ENCODE data around the gene SMIM24. TPM values are rescaled to one million over a fixed set of nuclear protein-coding genes. Genes with fewer than 3 reads are reported as not detected.

Gene SMIM24
- total and polyA plus RNA-seq, 11 donors, result 0.15 TPM; not detected in 10

DNA sequence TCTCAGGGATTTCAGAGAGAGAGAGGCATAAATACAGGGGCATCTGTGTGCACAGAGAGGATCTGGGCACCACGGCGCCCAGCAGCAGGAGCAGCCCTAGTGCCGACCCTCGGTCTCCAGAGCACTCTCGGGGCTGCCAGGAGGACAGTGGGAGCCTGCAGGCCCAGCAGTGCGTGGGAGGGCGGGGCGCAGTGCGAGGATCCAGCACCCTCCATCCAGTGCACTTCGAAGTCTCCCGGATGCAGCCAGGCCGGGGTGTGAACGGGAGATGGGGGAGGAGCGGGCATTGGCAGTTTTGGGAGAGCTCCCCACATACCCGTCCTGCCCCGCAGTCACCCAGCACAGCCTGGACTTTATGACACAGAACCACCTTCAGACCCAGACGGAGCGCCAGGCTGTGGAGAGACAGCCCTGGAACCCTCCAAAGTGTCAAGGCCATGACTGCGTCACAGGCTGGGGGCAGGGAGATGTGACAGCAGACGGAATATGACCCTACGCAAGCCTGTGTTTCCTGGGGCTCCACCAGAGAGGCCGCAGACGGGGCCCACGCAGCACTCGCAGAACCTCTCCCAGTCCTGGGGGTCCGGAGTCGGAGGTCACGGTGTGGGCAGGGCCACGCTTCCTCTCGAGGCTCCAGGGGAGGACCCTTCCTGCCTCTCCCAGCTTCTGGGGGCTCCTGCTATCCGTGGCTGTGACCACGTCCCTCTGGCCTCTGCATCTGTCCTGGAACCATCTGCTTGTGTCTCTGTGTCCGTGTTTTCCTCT, 43.9 kb upstream of the SMIM24 start:
- Histone ChIP-seq H3K4me1 (peaks cover 0 to 10% (median 0%) of the 10 kb centered on the region in 12 donors), H3K36me3 (peaks cover 0 to 85% (median 53%) of the 10 kb centered on the region in 9 donors), H3K27ac (no peak overlapping the region), H3K27me3 (no peaks in the 10 kb centered on the region), H3K9me3 (no peaks in the 10 kb centered on the region), H3K4me3 (no peak overlapping the region)
- 93 to 94% (median 93%) methylated on average over 28 to 33 of the region's 33 CpGs for WGBS, 4 donors
- intact Hi-C loops (cut with DNase I), result no loop called here
- TF ChIP-seq POLR2A (IDR thresholded peaks at IDR 0.05), result no peak
- TF ChIP-seq, protein P1, sequence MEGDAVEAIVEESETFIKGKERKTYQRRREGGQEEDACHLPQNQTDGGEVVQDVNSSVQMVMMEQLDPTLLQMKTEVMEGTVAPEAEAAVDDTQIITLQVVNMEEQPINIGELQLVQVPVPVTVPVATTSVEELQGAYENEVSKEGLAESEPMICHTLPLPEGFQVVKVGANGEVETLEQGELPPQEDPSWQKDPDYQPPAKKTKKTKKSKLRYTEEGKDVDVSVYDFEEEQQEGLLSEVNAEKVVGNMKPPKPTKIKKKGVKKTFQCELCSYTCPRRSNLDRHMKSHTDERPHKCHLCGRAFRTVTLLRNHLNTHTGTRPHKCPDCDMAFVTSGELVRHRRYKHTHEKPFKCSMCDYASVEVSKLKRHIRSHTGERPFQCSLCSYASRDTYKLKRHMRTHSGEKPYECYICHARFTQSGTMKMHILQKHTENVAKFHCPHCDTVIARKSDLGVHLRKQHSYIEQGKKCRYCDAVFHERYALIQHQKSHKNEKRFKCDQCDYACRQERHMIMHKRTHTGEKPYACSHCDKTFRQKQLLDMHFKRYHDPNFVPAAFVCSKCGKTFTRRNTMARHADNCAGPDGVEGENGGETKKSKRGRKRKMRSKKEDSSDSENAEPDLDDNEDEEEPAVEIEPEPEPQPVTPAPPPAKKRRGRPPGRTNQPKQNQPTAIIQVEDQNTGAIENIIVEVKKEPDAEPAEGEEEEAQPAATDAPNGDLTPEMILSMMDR (IDR thresholded peaks at IDR 0.05), result no peak
- DNase-seq, result no peak
- ATAC-seq, result no peak

DNA sequence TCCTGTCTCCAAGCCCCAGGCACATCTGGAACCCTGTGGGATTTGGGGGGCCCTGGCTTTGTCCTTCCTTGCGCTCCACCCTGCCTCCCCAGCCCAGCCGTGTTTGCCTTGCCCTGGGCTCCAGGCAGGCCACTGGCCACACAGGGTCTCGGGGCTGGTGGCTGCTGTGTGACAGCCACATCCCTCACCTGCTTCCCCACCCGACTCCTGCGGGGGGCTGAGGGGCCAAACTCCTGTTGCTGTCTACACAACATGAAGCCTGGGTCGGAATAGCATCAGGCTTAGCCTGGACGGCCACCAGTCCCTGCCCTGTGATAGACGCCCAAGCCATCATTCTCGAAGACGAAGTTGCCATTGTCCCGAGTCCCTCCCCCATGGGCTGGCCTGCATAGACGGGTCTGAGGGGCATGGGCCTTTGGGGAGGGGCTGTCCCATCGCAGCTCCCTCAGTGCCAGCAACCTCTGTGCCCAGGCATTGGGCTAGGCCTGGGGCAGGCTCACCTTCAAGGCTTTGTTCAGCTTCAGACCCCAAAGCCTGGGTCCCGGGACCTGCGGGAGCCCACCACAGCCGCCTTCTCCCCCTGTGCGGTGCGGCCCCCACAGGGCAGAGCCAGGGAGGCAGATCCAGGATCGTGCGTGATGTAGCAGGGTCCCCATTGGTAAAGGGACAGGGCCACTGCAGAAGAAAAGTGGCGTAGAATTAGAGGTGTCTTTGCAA, 43.2 kb upstream of the SMIM24 start:
- 87 to 94% (median 92%) methylated on average over 11 to 21 of the region's 21 CpGs for WGBS, 4 donors
- Histone ChIP-seq H3K9me3 (no peaks in the 10 kb centered on the region), H3K4me1 (peaks cover 0 to 10% (median 0%) of the 10 kb centered on the region in 12 donors), H3K36me3 (peaks cover 0 to 90% (median 53%) of the 10 kb centered on the region in 9 donors), H3K27ac (no peak overlapping the region), H3K4me3 (no peak overlapping the region), H3K27me3 (no peaks in the 10 kb centered on the region)
- TF ChIP-seq, protein P1 (IDR thresholded peaks at IDR 0.05), result no peak
- no peak for TF ChIP-seq POLR2A (IDR thresholded peaks at IDR 0.05)
- DNase-seq, result no peak
- ATAC-seq, result no peak
- intact Hi-C loops (cut with DNase I), result no loop called here

DNA sequence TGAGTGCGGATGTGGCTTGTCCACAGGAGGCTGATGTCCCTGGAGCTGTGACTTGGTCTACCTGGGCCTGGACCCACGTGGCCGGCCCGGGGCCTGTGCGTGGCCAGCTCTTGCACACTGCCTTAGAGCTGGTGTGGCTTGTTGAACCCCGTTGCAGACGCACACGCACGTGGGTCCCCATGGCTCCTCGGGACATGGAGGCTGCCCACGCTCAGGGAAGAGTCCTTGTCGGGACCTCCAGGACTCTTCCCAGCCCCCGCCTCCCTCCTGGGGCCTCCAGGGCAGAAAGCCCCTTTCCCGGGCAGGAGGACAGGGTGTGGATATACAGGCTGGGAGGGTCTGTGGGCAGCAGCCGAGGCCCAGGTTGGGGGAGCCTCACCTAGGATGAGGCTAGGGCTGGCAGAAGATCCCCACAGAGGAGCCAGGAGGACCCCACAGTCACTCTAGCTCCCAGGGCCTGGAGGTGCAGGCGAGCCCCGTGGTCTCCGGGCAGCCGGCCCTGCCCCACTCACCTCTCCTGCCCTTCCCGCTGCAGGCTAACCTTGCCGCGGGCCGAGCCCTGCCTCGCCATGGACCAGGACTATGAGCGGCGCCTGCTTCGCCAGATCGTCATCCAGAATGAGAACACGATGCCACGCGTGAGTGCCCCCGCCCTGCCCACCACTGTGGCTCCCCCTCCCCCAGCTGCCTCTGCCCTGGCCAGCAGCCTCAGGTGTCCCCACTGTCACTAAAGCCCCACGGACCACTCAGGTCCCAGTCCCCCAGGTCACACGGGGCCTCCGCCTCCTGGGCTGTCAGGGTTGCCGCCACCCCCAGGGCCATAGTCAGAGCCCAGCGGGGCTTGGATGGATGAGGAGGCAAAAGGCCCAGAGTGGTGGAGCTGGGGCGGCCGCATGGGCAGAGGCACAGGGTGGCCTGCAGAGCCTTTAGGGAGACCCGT, 42.4 kb upstream of the SMIM24 start:
- TF ChIP-seq POLR2A (IDR thresholded peaks at IDR 0.05), result no peak
- TF ChIP-seq, protein P1 (IDR thresholded peaks at IDR 0.05), result no peak
- intact Hi-C loops (cut with DNase I), result no loop called here

More for the DNA sequence above, 42.4 kb upstream of the SMIM24 start:
- Histone ChIP-seq H3K36me3 (peaks cover 0 to 83% (median 47%) of the 10 kb centered on the region in 9 donors), H3K9me3 (no peaks in the 10 kb centered on the region), H3K4me3 (no peak overlapping the region), H3K4me1 (peaks cover 0 to 10% (median 0%) of the 10 kb centered on the region in 12 donors), H3K27ac (no peak overlapping the region), H3K27me3 (no peaks in the 10 kb centered on the region)
- ATAC-seq, result no peak
- 92 to 96% (median 94%) methylated on average over 31 to 40 of the region's 40 CpGs for WGBS, 4 donors
- DNase-seq, result no peak

Data from heart left ventricle (tissue), 16 donors.